ENCODE data around the gene SGK1. TPM values are rescaled to one million over a fixed set of nuclear protein-coding genes. Genes with fewer than 3 reads are reported as not detected.
A peak's percentile ranks its signal among the peaks of the same experiment; 100 is the strongest.

SGK1 gene
- 30.4 and 43.6 TPM in 2 replicates for total RNA-seq (2012; rRNA removed)

DNA sequence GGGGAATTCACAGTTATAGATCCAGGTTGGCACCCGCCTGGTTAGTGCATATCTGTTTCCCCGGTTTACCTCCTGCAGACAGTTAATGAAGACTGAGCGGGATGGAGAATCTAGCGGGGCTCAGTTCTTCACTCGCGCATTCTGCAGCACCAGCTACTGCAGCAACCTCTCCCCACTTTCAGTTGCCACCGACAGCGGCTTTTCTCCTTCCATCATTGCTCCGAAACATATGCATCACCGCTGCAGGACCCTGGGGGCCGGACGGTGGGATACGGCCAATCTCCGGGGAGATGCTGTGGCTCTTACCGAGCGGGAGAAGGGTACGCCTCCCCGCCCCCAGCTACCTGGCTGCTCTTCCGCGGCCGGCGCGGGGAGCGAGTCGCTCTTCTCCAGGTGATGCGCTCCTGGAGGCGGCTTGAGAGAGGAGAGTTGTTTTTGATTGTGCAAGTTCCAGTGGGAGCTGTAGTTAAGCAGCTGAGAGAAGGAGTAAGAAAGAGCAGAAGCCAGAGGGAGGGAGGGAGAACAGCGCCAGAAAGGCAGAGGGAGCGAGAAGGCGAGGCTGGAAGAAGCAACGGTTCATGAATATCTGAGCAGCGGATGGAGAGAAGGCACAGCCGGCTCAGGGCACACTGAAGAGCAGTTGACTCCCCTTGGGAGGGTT is at the start of gene SGK1:
SGK1 (minus strand) TSS at position 642 of the 661 bp plus-strand sequence. CDS start 652 bp downstream, outside the sequence.
- peaks cover 2% of the 10 kb centered on the region for H3K4me1 ChIP-seq (ENCODE audit: control insufficient read depth, insufficient read depth, low read length)
- H3K4me2 ChIP-seq (ENCODE audit: low read length) = peak within 1 kb of the TSS; percentile 85
- H3K4me3 ChIP-seq (ENCODE audit: low read length) = peak within 1 kb of the TSS; percentile 77
- H3K36me3 ChIP-seq (ENCODE audit: insufficient read depth, low read length) = no peaks in the 10 kb centered on the region
- H3K27me3 ChIP-seq (ENCODE audit: control insufficient read depth, insufficient read depth, low read length) = peaks cover 5% of the 10 kb centered on the region
- no peaks in the 10 kb centered on the region for H3K9me3 ChIP-seq (replicated peaks; ENCODE audit: low read length)
- H3K9ac ChIP-seq (ENCODE audit: low read depth, low read length) = peak within 1 kb of the TSS; percentile 62

DNA sequence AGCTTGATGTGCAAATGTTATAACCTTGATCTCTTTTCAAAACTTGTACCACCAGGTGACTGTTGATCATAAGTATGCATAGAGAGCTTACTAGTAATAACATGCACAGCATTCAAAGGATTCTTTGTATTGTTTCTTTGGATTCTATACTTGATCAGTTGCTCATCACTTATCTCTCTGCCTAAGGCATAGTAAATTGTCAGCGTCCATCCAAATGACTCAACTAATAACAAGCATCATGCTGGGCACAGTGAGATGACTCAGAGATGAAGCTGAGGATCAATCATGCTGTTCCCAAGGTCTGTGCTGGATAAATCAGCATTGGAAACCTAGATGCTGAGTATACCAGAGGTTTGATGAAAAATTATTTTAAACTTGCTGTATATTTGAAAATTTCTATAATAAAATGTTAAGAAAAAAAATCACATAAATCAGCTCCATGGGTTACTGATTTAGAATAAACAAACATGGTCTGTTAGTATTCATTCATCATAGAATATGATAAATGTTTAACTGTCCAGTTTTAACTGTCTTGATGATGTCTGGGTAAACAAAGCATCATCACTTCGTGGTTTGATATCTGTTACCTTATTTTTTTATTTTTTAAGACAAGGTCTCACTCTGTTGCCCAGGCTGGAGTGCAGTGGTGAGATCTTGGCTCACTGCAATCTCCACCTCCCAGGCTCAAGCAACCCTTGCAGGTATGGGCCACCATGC is 45.6 kb upstream of the SGK1 start:
- Histone ChIP-seq H3K36me3 (ENCODE audit: insufficient read depth, low read length) (no peaks in the 10 kb centered on the region), H3K9ac (ENCODE audit: low read depth, low read length) (no peak overlapping the region), H3K9me3 (replicated peaks; ENCODE audit: low read length) (no peaks in the 10 kb centered on the region), H3K4me1 (ENCODE audit: control insufficient read depth, insufficient read depth, low read length) (peaks cover 13% of the 10 kb centered on the region), H3K4me3 (ENCODE audit: low read length) (no peak overlapping the region), H3K27me3 (ENCODE audit: control insufficient read depth, insufficient read depth, low read length) (no peaks in the 10 kb centered on the region), H3K4me2 (ENCODE audit: low read length) (peak overlapping the region; percentile 27)

DNA sequence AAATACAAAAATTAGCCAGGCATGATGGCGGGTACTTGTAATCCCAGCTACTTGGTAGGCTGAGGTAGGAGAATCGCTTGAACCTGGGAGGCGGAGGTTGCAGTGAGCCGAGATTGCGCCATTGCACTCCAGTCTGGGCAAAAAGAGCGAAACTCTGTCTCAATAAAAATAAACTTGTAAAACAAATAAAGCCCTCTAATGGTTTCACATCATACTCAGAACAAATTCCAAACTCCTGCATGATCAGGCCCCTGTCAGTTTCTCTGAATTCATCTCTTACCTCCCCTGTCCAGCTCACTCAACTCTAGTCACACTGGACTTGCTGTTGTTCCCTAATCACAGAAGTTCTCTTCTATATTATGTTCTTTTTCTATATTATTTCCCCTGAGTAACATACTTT is 43.1 kb upstream of the SGK1 start:
- Histone ChIP-seq H3K9me3 (replicated peaks; ENCODE audit: low read length) (no peaks in the 10 kb centered on the region), H3K36me3 (ENCODE audit: insufficient read depth, low read length) (no peaks in the 10 kb centered on the region), H3K4me1 (ENCODE audit: control insufficient read depth, insufficient read depth, low read length) (peaks cover 16% of the 10 kb centered on the region), H3K4me2 (ENCODE audit: low read length) (no peak overlapping the region), H3K9ac (ENCODE audit: low read depth, low read length) (no peak overlapping the region), H3K4me3 (ENCODE audit: low read length) (no peak overlapping the region), H3K27me3 (ENCODE audit: control insufficient read depth, insufficient read depth, low read length) (no peaks in the 10 kb centered on the region)

DNA sequence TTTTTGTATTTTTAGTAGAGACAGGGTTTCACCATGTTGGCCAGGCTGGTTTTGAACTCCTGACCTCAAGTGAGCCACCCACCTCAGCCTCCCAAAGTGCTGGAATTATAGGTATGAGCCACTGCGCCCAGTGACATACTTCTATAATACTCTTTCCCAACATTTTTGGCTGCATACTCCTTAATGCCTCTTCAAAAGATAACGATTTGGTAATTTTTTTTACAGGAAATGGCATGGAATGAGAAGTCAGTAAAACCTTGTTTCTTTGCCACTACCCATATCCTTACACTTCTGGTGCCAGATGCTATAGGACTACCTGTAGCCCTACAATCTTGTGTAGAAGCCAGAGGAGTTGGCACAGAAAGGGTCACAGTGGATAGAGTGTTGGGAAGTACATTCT is 41.4 kb upstream of the SGK1 start:
- Histone ChIP-seq H3K4me1 (ENCODE audit: control insufficient read depth, insufficient read depth, low read length) (peaks cover 16% of the 10 kb centered on the region), H3K27me3 (ENCODE audit: control insufficient read depth, insufficient read depth, low read length) (no peaks in the 10 kb centered on the region), H3K36me3 (ENCODE audit: insufficient read depth, low read length) (no peaks in the 10 kb centered on the region), H3K9me3 (replicated peaks; ENCODE audit: low read length) (no peaks in the 10 kb centered on the region), H3K9ac (ENCODE audit: low read depth, low read length) (no peak overlapping the region), H3K4me2 (ENCODE audit: low read length) (no peak overlapping the region), H3K4me3 (ENCODE audit: low read length) (no peak overlapping the region)

DNA sequence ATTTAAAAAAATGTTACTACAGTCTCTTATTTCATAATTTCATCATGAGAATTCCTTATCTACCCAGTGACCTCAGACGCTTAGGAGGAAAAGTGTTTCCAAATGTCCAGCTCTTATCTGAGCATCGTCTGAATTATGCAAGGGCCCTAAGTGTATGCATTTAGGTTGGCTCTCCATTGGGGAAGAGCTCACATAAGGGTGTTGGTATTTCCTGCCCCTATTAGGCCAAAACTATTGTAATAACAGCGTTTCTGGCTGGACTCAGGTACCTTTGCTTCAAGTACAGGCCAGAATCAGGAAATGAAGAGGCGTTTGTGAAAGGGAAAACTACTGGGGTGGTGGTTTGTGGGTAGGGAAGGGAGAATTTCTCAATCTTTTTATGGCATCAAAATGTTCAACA is 40.4 kb upstream of the SGK1 start:
- peaks cover 16% of the 10 kb centered on the region for H3K4me1 ChIP-seq (ENCODE audit: control insufficient read depth, insufficient read depth, low read length)
- no peak overlapping the region for H3K4me3 ChIP-seq (ENCODE audit: low read length)
- H3K36me3 ChIP-seq (ENCODE audit: insufficient read depth, low read length) = no peaks in the 10 kb centered on the region
- H3K27me3 ChIP-seq (ENCODE audit: control insufficient read depth, insufficient read depth, low read length) = no peaks in the 10 kb centered on the region
- H3K4me2 ChIP-seq (ENCODE audit: low read length) = no peak overlapping the region
- no peaks in the 10 kb centered on the region for H3K9me3 ChIP-seq (replicated peaks; ENCODE audit: low read length)
- H3K9ac ChIP-seq (ENCODE audit: low read depth, low read length) = no peak overlapping the region

DNA sequence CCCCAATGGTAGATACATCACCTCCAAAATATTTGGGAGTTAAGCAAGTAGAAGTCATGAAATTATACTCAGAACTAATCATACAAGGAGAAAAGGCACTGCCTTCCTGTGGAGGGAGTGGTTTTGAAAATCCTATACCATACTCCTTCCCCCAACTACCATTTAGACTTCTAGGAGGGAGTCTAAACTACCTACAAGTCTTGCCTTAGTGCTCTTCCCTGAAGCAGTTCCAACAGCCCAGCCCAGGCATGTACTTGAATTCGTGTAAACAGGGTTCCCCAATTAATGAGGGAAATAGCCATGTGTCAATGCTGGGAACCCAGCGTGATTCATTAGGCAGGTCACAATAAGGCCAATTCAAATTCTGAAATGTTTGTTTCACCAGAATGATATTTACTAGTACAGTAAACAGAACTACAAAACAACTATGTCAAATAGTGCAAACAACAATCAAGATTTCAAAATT is 39.1 kb upstream of the SGK1 start:
- no peak overlapping the region for H3K9ac ChIP-seq (ENCODE audit: low read depth, low read length)
- H3K36me3 ChIP-seq (ENCODE audit: insufficient read depth, low read length) = no peaks in the 10 kb centered on the region
- peaks cover 23% of the 10 kb centered on the region for H3K4me1 ChIP-seq (ENCODE audit: control insufficient read depth, insufficient read depth, low read length)
- no peak overlapping the region for H3K4me3 ChIP-seq (ENCODE audit: low read length)
- no peak overlapping the region for H3K4me2 ChIP-seq (ENCODE audit: low read length)
- no peaks in the 10 kb centered on the region for H3K27me3 ChIP-seq (ENCODE audit: control insufficient read depth, insufficient read depth, low read length)
- no peaks in the 10 kb centered on the region for H3K9me3 ChIP-seq (replicated peaks; ENCODE audit: low read length)

DNA sequence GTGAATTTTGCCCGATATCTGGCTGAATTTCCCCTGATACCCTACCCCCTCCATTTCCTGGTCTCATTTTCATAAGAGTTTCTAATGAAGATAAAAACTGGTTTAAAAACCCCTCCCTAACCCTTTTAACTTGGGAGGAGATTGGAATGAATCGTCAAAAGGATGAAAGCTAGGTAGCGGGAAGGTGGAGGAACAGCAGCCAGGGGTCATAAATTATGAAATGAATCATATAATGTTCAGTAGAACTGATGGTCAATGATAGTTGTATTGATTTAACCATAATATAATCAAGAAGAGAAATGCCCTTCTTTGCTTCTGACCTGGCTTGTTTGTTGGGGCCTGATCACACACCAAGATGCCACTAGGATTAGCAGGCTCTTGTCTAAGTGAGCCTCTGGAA is 38.5 kb upstream of the SGK1 start:
- H3K4me2 ChIP-seq (ENCODE audit: low read length) = no peak overlapping the region
- H3K4me3 ChIP-seq (ENCODE audit: low read length) = no peak overlapping the region
- no peaks in the 10 kb centered on the region for H3K36me3 ChIP-seq (ENCODE audit: insufficient read depth, low read length)
- H3K4me1 ChIP-seq (ENCODE audit: control insufficient read depth, insufficient read depth, low read length) = peaks cover 29% of the 10 kb centered on the region
- H3K9me3 ChIP-seq (replicated peaks; ENCODE audit: low read length) = no peaks in the 10 kb centered on the region
- H3K27me3 ChIP-seq (ENCODE audit: control insufficient read depth, insufficient read depth, low read length) = no peaks in the 10 kb centered on the region
- H3K9ac ChIP-seq (ENCODE audit: low read depth, low read length) = no peak overlapping the region

DNA sequence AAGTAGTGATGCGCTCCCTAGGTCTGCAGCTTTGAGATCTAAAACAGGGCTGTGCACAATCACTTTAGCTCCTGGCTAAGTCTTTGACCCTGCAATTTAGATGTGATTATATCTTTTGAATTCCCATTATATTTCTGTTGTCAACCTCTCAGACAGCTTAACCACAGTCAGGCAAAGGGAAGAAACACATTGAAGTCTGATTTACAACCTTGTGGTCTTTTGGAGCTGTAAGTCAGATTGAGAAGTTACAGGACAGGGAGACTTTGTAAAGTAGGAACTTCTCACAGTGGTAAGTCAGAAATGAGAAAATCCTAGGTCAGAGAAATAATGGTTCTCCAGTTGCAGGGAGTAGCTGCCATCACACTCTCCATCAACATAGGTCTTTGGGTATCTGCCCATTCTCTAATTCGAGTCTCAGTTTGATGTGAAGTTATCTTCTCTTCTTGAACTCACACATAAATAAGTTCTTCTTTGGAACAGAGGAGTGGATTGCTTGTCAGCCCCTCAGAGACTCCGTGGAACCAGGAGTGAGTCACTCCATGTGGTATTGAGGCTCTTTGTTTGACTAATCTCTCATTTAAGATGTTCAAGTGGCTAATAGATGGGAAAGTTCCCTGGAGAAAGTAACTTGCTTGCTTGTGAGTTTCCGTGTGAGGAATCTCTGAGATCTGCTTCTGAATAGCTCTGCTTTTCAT is 35.0 kb upstream of the SGK1 start:
- no peaks in the 10 kb centered on the region for H3K36me3 ChIP-seq (ENCODE audit: insufficient read depth, low read length)

DNA sequence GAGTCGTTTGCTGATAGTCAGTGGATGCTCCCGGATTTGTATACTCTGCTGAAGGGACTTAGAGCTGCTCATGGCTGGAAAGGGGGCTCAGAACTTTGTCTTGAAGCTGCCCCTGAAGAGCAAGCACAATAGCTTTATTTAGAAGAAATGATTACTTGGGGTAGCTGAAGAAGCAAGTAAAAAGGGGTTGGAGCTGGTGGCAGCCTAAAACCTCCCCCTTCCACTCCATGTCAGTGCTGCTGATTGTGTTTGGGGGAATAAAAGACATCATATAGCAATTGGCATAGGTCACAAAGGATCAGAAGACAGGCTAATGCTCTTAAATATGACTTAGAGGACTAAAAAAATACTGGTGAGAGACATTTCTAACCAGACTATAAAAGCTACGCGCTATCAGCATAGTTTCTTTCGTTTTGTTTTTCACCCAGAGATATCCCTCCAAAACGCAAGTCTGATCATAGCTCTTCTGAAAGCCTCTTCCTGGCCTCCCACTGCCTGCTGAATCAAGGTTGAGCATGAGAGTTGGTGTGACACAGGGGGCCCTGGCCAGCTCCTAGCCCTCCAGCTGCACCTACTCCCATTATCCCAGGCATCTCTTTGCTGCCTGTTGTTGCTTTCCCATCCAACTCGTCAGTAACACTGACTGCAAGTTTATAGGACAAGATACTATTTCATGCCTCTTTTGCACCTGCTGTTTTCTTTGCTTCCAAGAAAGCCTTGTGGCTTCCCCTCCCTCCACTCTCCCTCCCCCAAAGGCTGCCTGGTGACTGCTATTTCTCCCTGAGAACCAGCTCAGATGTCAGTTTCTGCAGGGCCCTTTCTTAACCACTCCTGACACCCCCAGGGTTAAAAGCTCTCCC is 33.9 kb upstream of the SGK1 start:
- H3K4me1 ChIP-seq (ENCODE audit: control insufficient read depth, insufficient read depth, low read length) = peaks cover 44% of the 10 kb centered on the region
- no peaks in the 10 kb centered on the region for H3K36me3 ChIP-seq (ENCODE audit: insufficient read depth, low read length)
- no peak overlapping the region for H3K4me3 ChIP-seq (ENCODE audit: low read length)
- peak overlapping the region; percentile 39 for H3K4me2 ChIP-seq (ENCODE audit: low read length)
- no peaks in the 10 kb centered on the region for H3K9me3 ChIP-seq (replicated peaks; ENCODE audit: low read length)
- H3K27me3 ChIP-seq (ENCODE audit: control insufficient read depth, insufficient read depth, low read length) = no peaks in the 10 kb centered on the region
- peak overlapping the region; percentile 27 for H3K9ac ChIP-seq (ENCODE audit: low read depth, low read length)

More for the DNA sequence above, 35.0 kb upstream of the SGK1 start:
- Histone ChIP-seq H3K4me1 (ENCODE audit: control insufficient read depth, insufficient read depth, low read length) (peaks cover 37% of the 10 kb centered on the region), H3K4me3 (ENCODE audit: low read length) (no peak overlapping the region), H3K9me3 (replicated peaks; ENCODE audit: low read length) (no peaks in the 10 kb centered on the region), H3K4me2 (ENCODE audit: low read length) (peak overlapping the region; percentile 19), H3K9ac (ENCODE audit: low read depth, low read length) (no peak overlapping the region), H3K27me3 (ENCODE audit: control insufficient read depth, insufficient read depth, low read length) (no peaks in the 10 kb centered on the region)

DNA sequence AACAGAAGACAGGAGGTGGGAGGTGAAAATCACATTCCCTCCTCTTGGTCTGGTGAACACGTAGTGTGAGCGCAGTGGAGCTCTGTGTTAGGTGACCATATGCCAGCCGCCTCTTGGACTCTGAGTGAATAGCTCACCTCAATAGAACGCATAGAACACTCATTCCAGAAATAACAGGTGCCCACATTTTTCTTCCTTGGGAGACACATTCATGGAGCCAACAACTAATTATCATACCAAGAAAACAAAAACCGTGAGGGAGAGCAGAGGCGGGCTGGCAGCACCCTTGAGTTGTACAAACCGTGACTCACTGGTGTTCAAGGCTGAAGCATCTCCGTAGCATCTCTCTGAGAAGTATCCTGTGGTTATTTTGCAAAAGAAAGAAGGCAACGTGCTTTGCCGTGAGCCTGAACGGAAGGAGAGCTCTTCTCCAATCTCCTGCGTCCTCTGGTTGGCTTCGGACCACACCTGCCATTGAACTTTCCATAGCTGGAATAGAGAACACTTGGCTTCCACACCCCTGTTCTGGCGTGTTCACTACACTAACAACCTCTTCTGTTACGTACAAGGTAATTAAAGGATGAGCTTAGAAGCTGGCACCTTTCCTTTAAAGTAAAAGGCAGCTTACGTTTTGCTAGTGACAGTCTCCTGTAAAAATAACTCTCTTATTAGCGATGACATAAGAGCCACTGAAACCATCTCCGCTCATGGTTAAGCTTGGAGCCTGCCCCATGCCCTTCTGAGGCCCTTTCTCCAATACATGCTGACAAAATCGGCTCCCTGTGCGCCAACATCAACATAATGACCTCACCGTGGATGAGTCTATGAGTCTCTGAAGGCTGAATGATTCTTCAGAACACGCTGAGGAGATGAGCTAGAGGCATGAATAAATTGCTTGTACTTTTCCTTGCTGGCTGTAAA is 30.2 kb upstream of the SGK1 start:
- Histone ChIP-seq H3K4me1 (ENCODE audit: control insufficient read depth, insufficient read depth, low read length) (peaks cover 38% of the 10 kb centered on the region), H3K4me3 (ENCODE audit: low read length) (peak overlapping the region; percentile 56), H3K36me3 (ENCODE audit: insufficient read depth, low read length) (no peaks in the 10 kb centered on the region), H3K9me3 (replicated peaks; ENCODE audit: low read length) (no peaks in the 10 kb centered on the region), H3K4me2 (ENCODE audit: low read length) (peak overlapping the region; percentile 83), H3K27me3 (ENCODE audit: control insufficient read depth, insufficient read depth, low read length) (no peaks in the 10 kb centered on the region), H3K9ac (ENCODE audit: low read depth, low read length) (peak overlapping the region; percentile 75)

Measured in skeletal muscle satellite cell (primary cell).